Mesenchymal stem cell (in vitro differentiated cells and primary cell): ENCODE data around the gene SULF2.

ENCODE experiments used
- DNase-seq: peaks from one replicate; pipeline ENCODE4 v3.0.0-alpha.2; 2013
- H2AFZ ChIP-seq: one replicate; pipeline ENCODE4 v1.6.1; 2013; ENCODE audit warnings: low read depth, mild to moderate bottlenecking, control low read depth, inconsistent platforms, low read length, moderate library complexity
- H2AK5ac ChIP-seq: 2 replicates; pipeline ENCODE4 v1.6.1; 2013; ENCODE audit warnings: low read length, moderate library complexity, mild to moderate bottlenecking, inconsistent platforms; ENCODE audit not compliant: severe bottlenecking
- H2BK120ac ChIP-seq: one replicate; pipeline ENCODE4 v1.6.1; 2013; ENCODE audit warnings: low read depth, mild to moderate bottlenecking, inconsistent platforms, low read length, moderate library complexity
- H2BK12ac ChIP-seq, 2 experiments: one replicate each; pipeline ENCODE4 v1.6.1; 2013; ENCODE audit warnings: inconsistent platforms in 2 of 2, low read length in 2 of 2, mild to moderate bottlenecking in 2 of 2, moderate library complexity in 2 of 2, control low read depth in 1 of 2
- H2BK15ac ChIP-seq: one replicate; pipeline ENCODE4 v1.6.1; 2013; ENCODE audit warnings: mild to moderate bottlenecking, low read depth, inconsistent platforms; ENCODE audit not compliant: poor library complexity, severe bottlenecking
- H2BK5ac ChIP-seq: 2 replicates; pipeline ENCODE4 v1.6.1; 2013; ENCODE audit warnings: low read depth, mild to moderate bottlenecking, low read length, control low read depth, inconsistent platforms; ENCODE audit not compliant: poor library complexity, severe bottlenecking
- H3K14ac ChIP-seq, 2 experiments: one replicate each; pipeline ENCODE4 v1.6.1; 2013; ENCODE audit warnings: inconsistent platforms in 2 of 2, low read length in 2 of 2, control low read depth in 1 of 2, mild to moderate bottlenecking in 1 of 2, moderate library complexity in 1 of 2
- H3K18ac ChIP-seq, 2 experiments: one replicate each; pipeline ENCODE4 v1.6.1; 2013; ENCODE audit warnings: inconsistent platforms in 2 of 2, low read length in 2 of 2, control low read depth in 1 of 2, low read depth in 1 of 2, mild to moderate bottlenecking in 1 of 2
- H3K23ac ChIP-seq, 2 experiments: one replicate each; pipeline ENCODE4 v1.6.1; 2013; ENCODE audit warnings: inconsistent platforms in 2 of 2, low read length in 2 of 2, mild to moderate bottlenecking in 2 of 2, moderate library complexity in 2 of 2, control low read depth in 1 of 2
- H3K27ac ChIP-seq: 2 replicates; pipeline ENCODE4 v1.5.1; 2013; ENCODE audit warnings: mild to moderate bottlenecking, moderate library complexity, low read length, control low read depth, inconsistent platforms; ENCODE audit not compliant: poor library complexity, severe bottlenecking
- H3K27me3 ChIP-seq, 2 experiments: 2 replicates each; pipeline versions ENCODE4 v1.6.1 to v1.7.0; 2013; ENCODE audit warnings: low read length in 2 of 2, mild to moderate bottlenecking in 2 of 2, moderate library complexity in 2 of 2, control low read depth in 1 of 2, inconsistent platforms in 1 of 2; ENCODE audit not compliant: control insufficient read depth in 1 of 2, insufficient read depth in 1 of 2
- H3K36me3 ChIP-seq, 2 experiments: 2 replicates each; pipeline versions ENCODE4 v1.6.1 to v1.7.0; 2013; ENCODE audit warnings: low read length in 2 of 2, control low read depth in 1 of 2, inconsistent platforms in 1 of 2, low read depth in 1 of 2, mild to moderate bottlenecking in 1 of 2; ENCODE audit not compliant: insufficient read depth in 2 of 2, control insufficient read depth in 1 of 2
- H3K4ac ChIP-seq, 2 experiments: one replicate each; pipeline ENCODE4 v1.6.1; 2013; ENCODE audit warnings: inconsistent platforms in 2 of 2, low read length in 2 of 2, mild to moderate bottlenecking in 2 of 2, moderate library complexity in 2 of 2, control low read depth in 1 of 2, low read depth in 1 of 2
- H3K4me1 ChIP-seq: 2 replicates; pipeline ENCODE4 v1.6.1; 2013; ENCODE audit warnings: low read depth, low read length, control low read depth; ENCODE audit not compliant: control insufficient read depth, insufficient read depth
- H3K4me2 ChIP-seq: 2 replicates; pipeline ENCODE4 v1.6.1; 2013; ENCODE audit warnings: low read length, mild to moderate bottlenecking, inconsistent platforms; ENCODE audit not compliant: poor library complexity, severe bottlenecking
- H3K4me3 ChIP-seq, 2 experiments: 2 replicates each; pipeline versions ENCODE4 v1.5.1 to v1.7.0; 2013; ENCODE audit warnings: low read length in 2 of 2, mild to moderate bottlenecking in 2 of 2, control low read depth in 1 of 2, low read depth in 1 of 2; ENCODE audit not compliant: insufficient read depth in 1 of 2
- H3K79me1 ChIP-seq: replicated peaks from 2 replicates; pipeline ENCODE4 v1.6.1; 2013; ENCODE audit warnings: mild to moderate bottlenecking, control low read depth, low read length, inconsistent platforms; ENCODE audit not compliant: poor library complexity, severe bottlenecking
- H3K9ac ChIP-seq: 2 replicates; pipeline ENCODE4 v1.7.0; 2013; ENCODE audit warnings: mild to moderate bottlenecking, low read length, moderate library complexity
- H3K9me3 ChIP-seq: 2 replicates; pipeline ENCODE4 v1.7.0; 2013; ENCODE audit warnings: mild to moderate bottlenecking, low read length; ENCODE audit not compliant: control insufficient read depth
- H4K8ac ChIP-seq: one replicate; pipeline ENCODE4 v1.6.1; 2013; ENCODE audit warnings: inconsistent platforms, mild to moderate bottlenecking, low read length, moderate library complexity
- H4K91ac ChIP-seq: one replicate; pipeline ENCODE4 v1.6.1; 2013; ENCODE audit warnings: mild to moderate bottlenecking, low read length, inconsistent platforms
- WGBS: methylation state at CpG from one replicate; pipeline ENCODE4 v1.1.7; 2013; ENCODE audit warnings: mixed read lengths; 5-methylcytosine and 5-hydroxymethylcytosine counted together

Gene SULF2

DNA sequence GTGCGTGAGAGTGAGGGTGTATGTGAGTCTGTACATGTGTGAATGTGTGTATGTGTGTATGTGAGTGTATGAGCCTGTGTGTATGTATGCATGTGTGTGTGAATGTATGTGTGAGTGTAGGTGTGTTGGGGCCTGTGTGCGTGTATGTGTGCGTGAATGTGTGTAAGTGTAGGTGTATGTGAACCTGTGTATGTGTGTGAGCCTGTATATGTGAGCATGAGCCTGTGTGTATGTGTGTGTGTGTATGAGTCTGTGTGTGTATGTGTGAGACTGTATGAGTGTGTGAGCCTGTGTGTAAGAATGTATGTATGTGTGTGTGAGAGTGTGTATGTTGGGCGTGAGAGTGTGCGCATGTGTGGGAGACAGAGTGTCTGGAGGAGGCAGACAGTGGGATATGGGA lies 15.8 kb upstream of the SULF2 start:
- Histone ChIP-seq H3K14ac (peak overlapping the region in 1 of 2 experiments; percentile 91), H3K4me1 (no peaks in the 10 kb centered on the region), H2BK15ac (no peak overlapping the region), H4K91ac (peak overlapping the region; percentile 5), H3K27ac (no peak overlapping the region), H3K36me3 (no peaks in the 10 kb centered on the region), H3K9me3 (no peaks in the 10 kb centered on the region), H2AFZ (no peak overlapping the region), H3K4ac (no peak overlapping the region), H3K18ac (peak overlapping the region in 1 of 2 experiments; percentile 61), H2BK12ac (peak overlapping the region in 1 of 2 experiments; percentile 1), H3K27me3 (peaks cover 31 to 60% of the 10 kb centered on the region in 2 experiments), H2BK120ac (no peak overlapping the region), H3K79me1 (no peaks in the 10 kb centered on the region), H3K4me2 (no peak overlapping the region), H3K23ac (no peak overlapping the region), H3K9ac (no peak overlapping the region), H2BK5ac (no peak overlapping the region), H3K4me3 (no peak overlapping the region), H4K8ac (no peak overlapping the region), H2AK5ac (no peak overlapping the region)
- no peak for DNase-seq
- 93% methylated on average over 5 of the region's 5 CpGs for WGBS

DNA sequence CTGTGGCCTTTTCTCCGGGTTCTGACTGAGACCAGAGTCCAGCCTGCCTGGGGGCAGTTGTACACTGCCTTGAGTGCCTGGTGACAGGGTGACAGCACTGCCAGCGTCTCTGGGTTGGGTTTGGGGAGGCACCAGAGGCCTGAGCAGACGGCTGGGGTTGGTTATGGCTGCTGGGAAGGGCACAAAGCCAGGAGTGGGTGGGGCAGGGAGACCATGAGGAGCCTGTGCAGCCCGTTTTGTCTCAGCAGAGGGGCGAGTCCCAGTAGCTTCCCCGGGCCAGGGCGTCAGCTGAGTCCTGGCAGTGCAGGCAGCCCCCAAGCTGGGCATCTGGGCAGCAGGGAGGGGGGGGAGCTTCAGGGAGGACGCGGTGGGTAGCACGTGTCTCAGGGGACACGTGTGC lies 15.3 kb upstream of the SULF2 start:
- Histone ChIP-seq H2BK5ac (no peak overlapping the region), H4K8ac (no peak overlapping the region), H2BK15ac (no peak overlapping the region), H3K4me3 (no peak overlapping the region), H3K4me2 (no peak overlapping the region), H2BK12ac (peak overlapping the region in 1 of 2 experiments; percentile 39), H3K79me1 (no peaks in the 10 kb centered on the region), H3K9me3 (no peaks in the 10 kb centered on the region), H2AK5ac (no peak overlapping the region), H3K18ac (peak overlapping the region; percentile 21 to 61), H3K4me1 (no peaks in the 10 kb centered on the region), H3K27ac (no peak overlapping the region), H3K9ac (no peak overlapping the region), H3K27me3 (peaks cover 28 to 60% of the 10 kb centered on the region in 2 experiments), H3K4ac (no peak overlapping the region), H2BK120ac (no peak overlapping the region), H3K23ac (no peak overlapping the region), H3K36me3 (no peaks in the 10 kb centered on the region), H2AFZ (no peak overlapping the region), H3K14ac (peak overlapping the region in 1 of 2 experiments; percentile 91), H4K91ac (peak overlapping the region; percentile 25)
- no peak for DNase-seq
- 81% methylated on average over 11 of the region's 11 CpGs for WGBS

DNA sequence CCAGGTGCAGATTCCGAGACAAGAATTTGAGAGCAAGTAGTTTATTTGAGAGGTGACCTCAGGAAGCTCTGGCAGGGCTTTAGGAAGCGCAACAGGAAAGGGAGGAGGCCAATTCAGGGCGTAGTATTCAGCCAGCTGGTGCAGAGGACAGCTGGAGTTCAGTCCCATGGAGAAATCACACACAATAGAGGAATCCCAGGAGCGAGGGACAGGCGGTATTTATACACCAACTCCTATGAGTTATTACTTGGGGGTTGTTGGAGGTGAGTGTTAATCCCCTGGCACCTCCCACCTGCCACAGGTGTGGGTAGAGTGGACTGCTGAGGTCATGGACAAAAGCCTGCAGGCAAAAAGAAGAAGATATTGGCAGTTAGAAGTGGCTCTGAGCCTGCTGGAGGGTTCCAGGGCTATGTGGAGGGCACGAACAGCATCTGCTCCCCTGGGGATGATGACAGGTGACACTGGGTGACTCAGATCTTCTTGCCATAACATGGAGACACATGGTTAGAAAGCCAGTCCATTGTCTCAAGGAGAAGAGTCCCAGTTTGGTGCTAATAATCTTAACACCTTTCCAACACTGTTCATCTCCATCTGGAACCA lies 13.9 kb upstream of the SULF2 start:
- no peaks in the 10 kb centered on the region for H3K36me3 ChIP-seq
- peaks cover 22 to 60% of the 10 kb centered on the region in 2 experiments for H3K27me3 ChIP-seq
- DNase-seq, result no peak
- no peaks in the 10 kb centered on the region for H3K9me3 ChIP-seq
- no peak overlapping the region for H4K91ac ChIP-seq
- 59% methylated on average over 4 of the region's 6 CpGs for WGBS
- H3K9ac ChIP-seq, result no peak overlapping the region
- H3K23ac ChIP-seq, result no peak overlapping the region
- no peak overlapping the region for H3K27ac ChIP-seq
- H3K79me1 ChIP-seq, result no peaks in the 10 kb centered on the region
- no peak overlapping the region for H2AFZ ChIP-seq
- no peaks in the 10 kb centered on the region for H3K4me1 ChIP-seq
- no peak overlapping the region for H2BK12ac ChIP-seq
- H3K4ac ChIP-seq, result no peak overlapping the region
- no peak overlapping the region for H3K4me2 ChIP-seq
- no peak overlapping the region for H3K18ac ChIP-seq
- H2BK5ac ChIP-seq, result no peak overlapping the region
- H2BK120ac ChIP-seq, result no peak overlapping the region
- no peak overlapping the region for H4K8ac ChIP-seq
- H3K14ac ChIP-seq, result no peak overlapping the region
- no peak overlapping the region for H2AK5ac ChIP-seq
- H2BK15ac ChIP-seq, result no peak overlapping the region
- no peak overlapping the region for H3K4me3 ChIP-seq

DNA sequence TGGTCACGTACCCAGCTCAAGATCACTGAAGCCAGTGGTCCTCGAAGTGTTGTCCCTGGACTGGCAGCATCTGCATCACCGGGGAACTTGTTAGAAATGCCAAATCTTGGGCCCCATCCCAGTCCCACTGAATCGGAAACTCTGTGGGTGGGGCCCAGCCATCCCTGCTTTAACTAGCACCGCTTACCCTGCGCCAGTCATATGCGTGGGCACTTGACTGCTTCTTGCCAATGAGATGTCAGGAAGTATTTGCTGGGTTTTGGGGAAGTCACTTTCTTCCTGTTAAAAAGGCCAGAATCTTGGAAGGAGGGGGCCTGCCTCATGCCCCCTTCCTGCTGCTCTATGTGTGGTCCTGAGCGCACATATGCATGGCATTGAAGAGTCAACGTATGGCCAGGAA lies 11.7 kb upstream of the SULF2 start:
- H4K91ac ChIP-seq, result no peak overlapping the region

More for the DNA sequence above, 11.7 kb upstream of the SULF2 start:
- Histone ChIP-seq H3K27ac (no peak overlapping the region), H3K4me3 (no peak overlapping the region), H2BK120ac (no peak overlapping the region), H3K4me2 (no peak overlapping the region), H3K27me3 (peaks cover 22 to 58% of the 10 kb centered on the region in 2 experiments), H3K9me3 (no peaks in the 10 kb centered on the region), H3K18ac (no peak overlapping the region), H3K14ac (no peak overlapping the region), H2AK5ac (no peak overlapping the region), H2BK15ac (no peak overlapping the region), H4K8ac (no peak overlapping the region), H3K79me1 (no peaks in the 10 kb centered on the region), H3K4ac (no peak overlapping the region), H3K23ac (no peak overlapping the region), H3K9ac (no peak overlapping the region), H3K4me1 (peaks cover 3% of the 10 kb centered on the region), H3K36me3 (no peaks in the 10 kb centered on the region), H2BK12ac (no peak overlapping the region), H2BK5ac (no peak overlapping the region), H2AFZ (no peak overlapping the region)
- 95% methylated on average over 9 of the region's 9 CpGs for WGBS
- DNase-seq, result no peak
